Fibroblast of lung (primary cell): ENCODE results near the gene GABRB2. TPM values are rescaled to one million over a fixed set of nuclear protein-coding genes. Genes with fewer than 3 reads are reported as not detected.
"Not testable (repeated sequence)": the region's sequence is repeated elsewhere in the genome, so short reads cannot be mapped to it uniquely, and the experiment has no call there.

Experiments
- DNase-seq, 2 donors: peaks; one replicate each; pipeline versions ENCODE4 v3.0.0 to v3.0.0-alpha.2; 2010; ENCODE audit warnings: low read depth in 2 of 2
- H2AFZ ChIP-seq: 2 replicates; pipeline ENCODE4 v1.5.1; 2012; ENCODE audit warnings: low read length, control low read depth, inconsistent platforms
- H3K27ac ChIP-seq: 2 replicates; pipeline ENCODE4 v1.5.1; 2011; ENCODE audit warnings: low read length, control low read depth; ENCODE audit not compliant: insufficient read depth
- H3K27me3 ChIP-seq: 2 replicates; pipeline ENCODE4 v1.5.1; 2011; ENCODE audit warnings: mild to moderate bottlenecking, low read length; ENCODE audit not compliant: control insufficient read depth, insufficient read depth
- H3K36me3 ChIP-seq: 2 replicates; pipeline ENCODE4 v1.5.1; 2011; ENCODE audit warnings: low read length; ENCODE audit not compliant: control insufficient read depth, insufficient read depth
- H3K4me1 ChIP-seq: 2 replicates; pipeline ENCODE4 v1.5.1; 2011; ENCODE audit warnings: low read length; ENCODE audit not compliant: control insufficient read depth, insufficient read depth; ENCODE audit errors: extremely low read depth
- H3K4me2 ChIP-seq: 2 replicates; pipeline ENCODE4 v1.5.1; 2011; ENCODE audit warnings: low read length, control low read depth; ENCODE audit not compliant: insufficient read depth; ENCODE audit errors: extremely low read depth
- H3K4me3 ChIP-seq, 4 experiments: fragments of 200-600 bp in 1 of 4; sonication (generic) in 1 of 4; replicated peaks in 1 of 4; 2 replicates each; pipeline ENCODE4 v1.5.1; 2011 to 2016; ENCODE audit warnings: low read length in 4 of 4, low read depth in 3 of 4, mild to moderate bottlenecking in 3 of 4, control low read depth in 2 of 4, inconsistent platforms in 1 of 4, mixed read lengths in 1 of 4; ENCODE audit not compliant: insufficient read depth in 1 of 4; ENCODE audit errors: control extremely low read depth in 1 of 4
- H3K79me2 ChIP-seq: 2 replicates; pipeline ENCODE4 v1.5.1; 2012; ENCODE audit warnings: mild to moderate bottlenecking, low read length, inconsistent platforms; ENCODE audit not compliant: control insufficient read depth, insufficient read depth
- H3K9ac ChIP-seq: 2 replicates; pipeline ENCODE4 v1.5.1; 2011; ENCODE audit warnings: mild to moderate bottlenecking, low read length, control low read depth; ENCODE audit not compliant: insufficient read depth
- H3K9me3 ChIP-seq: 2 replicates; pipeline ENCODE4 v1.5.1; 2012; ENCODE audit warnings: low read depth, low read length; ENCODE audit not compliant: control insufficient read depth, insufficient read depth
- H4K20me1 ChIP-seq: 2 replicates; pipeline ENCODE4 v1.5.1; 2011; ENCODE audit warnings: low read length; ENCODE audit not compliant: control insufficient read depth, insufficient read depth; ENCODE audit errors: extremely low read depth
- EZH2 ChIP-seq: IDR thresholded peaks from 2 replicates; pipeline ENCODE4 v1.5.1; 2012; ENCODE audit warnings: low read length, control low read depth, mild to moderate bottlenecking; ENCODE audit errors: missing control alignments
- polyA plus RNA-seq, 2 donors: library from polyadenylated mRNA; depleted of rRNA in 1 of 2; stranded (reverse) in 1 of 2; unstranded in 1 of 2; fragments of >200 nt; gene quantifications; 2 replicates each; pipeline ENCODE4 v1.2.1, GENCODE V29; 2011 to 2012; ENCODE audit warnings: missing spikeins in 1 of 2
- total RNA-seq: library from RNA; depleted of rRNA; stranded (reverse); fragments of >200 nt; gene quantifications from 2 replicates; pipeline ENCODE4 v1.2.1, GENCODE V29; 2014
- TF ChIP-seq, protein P1 (sequence below), 2 donors: IDR thresholded peaks in 1 of 2; conservative IDR thresholded peaks in 1 of 2; 1 replicate in 1 of 2; 2 replicates in 1 of 2; pipeline ENCODE4 v1.5.1; 2011 to 2012; ENCODE audit warnings: low read length in 2 of 2, control low read depth in 1 of 2, inconsistent platforms in 1 of 2, low read depth in 1 of 2, mild to moderate bottlenecking in 1 of 2

The GABRB2 gene
- total and polyA plus RNA-seq, 2 donors (not counting 1 experiment from before 2014, with no cell fraction given), result under 0.01 to 0.01 TPM

DNA sequence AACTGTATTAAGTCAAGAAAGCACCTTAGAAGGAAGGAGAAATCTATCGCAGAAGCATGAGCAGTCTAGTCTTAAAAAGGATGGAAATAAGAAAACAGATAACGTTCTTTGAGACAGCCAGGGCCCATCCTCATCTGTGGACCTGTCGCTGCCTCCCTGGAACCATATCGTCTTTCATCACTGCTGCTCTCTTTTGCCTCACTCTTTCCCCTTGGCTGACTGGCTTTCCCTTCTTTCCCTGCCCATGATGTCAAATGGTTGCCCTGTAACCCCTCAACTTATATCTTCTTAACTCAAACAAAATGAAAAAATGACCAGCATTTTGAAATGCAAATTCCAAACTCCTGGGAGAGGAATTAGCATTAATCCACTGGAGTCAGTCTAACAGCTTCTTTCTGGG, 299.8 kb downstream of the GABRB2 start:
- Histone ChIP-seq H3K79me2 (no peaks in the 10 kb centered on the region), H3K4me2 (no peak overlapping the region), H3K4me3 (no peak overlapping the region), H3K27ac (no peak overlapping the region), H2AFZ (no peak overlapping the region), H3K4me1 (no peaks in the 10 kb centered on the region), H3K27me3 (no peaks in the 10 kb centered on the region), H3K9ac (no peak overlapping the region), H3K36me3 (no peaks in the 10 kb centered on the region), H4K20me1 (no peaks in the 10 kb centered on the region), H3K9me3 (no peaks in the 10 kb centered on the region)
- TF ChIP-seq EZH2, result no peak
- TF ChIP-seq, protein P1, sequence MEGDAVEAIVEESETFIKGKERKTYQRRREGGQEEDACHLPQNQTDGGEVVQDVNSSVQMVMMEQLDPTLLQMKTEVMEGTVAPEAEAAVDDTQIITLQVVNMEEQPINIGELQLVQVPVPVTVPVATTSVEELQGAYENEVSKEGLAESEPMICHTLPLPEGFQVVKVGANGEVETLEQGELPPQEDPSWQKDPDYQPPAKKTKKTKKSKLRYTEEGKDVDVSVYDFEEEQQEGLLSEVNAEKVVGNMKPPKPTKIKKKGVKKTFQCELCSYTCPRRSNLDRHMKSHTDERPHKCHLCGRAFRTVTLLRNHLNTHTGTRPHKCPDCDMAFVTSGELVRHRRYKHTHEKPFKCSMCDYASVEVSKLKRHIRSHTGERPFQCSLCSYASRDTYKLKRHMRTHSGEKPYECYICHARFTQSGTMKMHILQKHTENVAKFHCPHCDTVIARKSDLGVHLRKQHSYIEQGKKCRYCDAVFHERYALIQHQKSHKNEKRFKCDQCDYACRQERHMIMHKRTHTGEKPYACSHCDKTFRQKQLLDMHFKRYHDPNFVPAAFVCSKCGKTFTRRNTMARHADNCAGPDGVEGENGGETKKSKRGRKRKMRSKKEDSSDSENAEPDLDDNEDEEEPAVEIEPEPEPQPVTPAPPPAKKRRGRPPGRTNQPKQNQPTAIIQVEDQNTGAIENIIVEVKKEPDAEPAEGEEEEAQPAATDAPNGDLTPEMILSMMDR (conservative IDR thresholded peaks at IDR 0.05 in 1 of 2, IDR thresholded peaks at IDR 0.05 in 1 of 2; ENCODE audit: low read depth in 1 of 2, low read length in 2 of 2), result no peak
- no peak for DNase-seq

DNA sequence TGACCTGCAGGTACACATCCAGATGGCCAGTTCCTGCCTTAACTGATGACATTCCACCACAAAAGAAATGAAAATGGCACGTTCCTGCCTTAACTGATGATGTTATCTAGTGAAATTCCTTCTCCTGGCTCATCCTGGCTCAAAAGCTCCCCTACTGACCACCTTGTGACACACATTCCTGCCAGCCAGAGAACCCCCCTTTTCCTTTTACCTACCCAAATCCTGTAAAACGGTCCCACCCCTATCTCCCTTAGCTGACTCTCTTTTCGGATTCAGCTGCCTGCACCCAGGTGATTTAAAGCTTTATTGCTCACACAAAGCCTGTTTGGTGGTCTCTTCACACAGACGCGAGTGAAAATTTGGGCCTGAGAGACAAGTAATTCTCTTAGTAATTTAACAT, 300.7 kb downstream of the GABRB2 start:
- not testable (repeated sequence) for H3K79me2 ChIP-seq, H2AFZ ChIP-seq, H3K4me1 ChIP-seq, DNase-seq, H3K4me3 ChIP-seq, H3K27ac ChIP-seq, H3K27me3 ChIP-seq, H3K4me2 ChIP-seq, H3K9ac ChIP-seq, H3K9me3 ChIP-seq, H3K36me3 ChIP-seq, H4K20me1 ChIP-seq

Other genes starting within 250 kb of the GABRB2 start
- gene GABRA6, start 139.0 kb upstream of the GABRB2 start, total RNA-seq, result not detected in 2 replicates
- not detected in 2 replicates for gene GABRA6, start 139.0 kb upstream of the GABRB2 start, polyA plus RNA-seq